Measurements from ENCODE around the gene GRHL1. TPM values are rescaled to one million over a fixed set of nuclear protein-coding genes. Genes with fewer than 3 reads are reported as not detected.
A peak's percentile ranks its signal among the peaks of the same experiment; 100 is the strongest.

GRHL1 gene
- total RNA-seq, 1 donor from 2014 or later = 3.9 TPM

DNA sequence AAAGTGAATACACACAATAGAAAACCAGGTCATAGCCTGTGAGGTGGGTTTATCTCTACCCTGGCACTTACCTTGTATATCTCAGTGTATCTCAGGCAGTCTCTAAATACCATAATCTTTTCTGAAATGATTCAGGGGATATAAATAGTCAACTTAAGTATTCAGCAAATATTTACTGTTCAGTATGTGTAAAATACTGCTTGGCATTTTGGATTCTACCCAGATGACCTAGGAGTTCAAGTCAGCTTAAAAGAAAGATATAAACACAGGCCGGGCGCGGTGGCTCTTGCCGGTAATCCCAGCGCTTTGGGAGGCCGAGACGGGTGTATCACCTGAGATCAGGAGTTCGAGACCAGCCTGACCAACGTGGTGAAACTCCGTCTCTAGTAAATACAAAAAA is 23.8 kb downstream of the GRHL1 start:
- TF ChIP-seq, protein P1, sequence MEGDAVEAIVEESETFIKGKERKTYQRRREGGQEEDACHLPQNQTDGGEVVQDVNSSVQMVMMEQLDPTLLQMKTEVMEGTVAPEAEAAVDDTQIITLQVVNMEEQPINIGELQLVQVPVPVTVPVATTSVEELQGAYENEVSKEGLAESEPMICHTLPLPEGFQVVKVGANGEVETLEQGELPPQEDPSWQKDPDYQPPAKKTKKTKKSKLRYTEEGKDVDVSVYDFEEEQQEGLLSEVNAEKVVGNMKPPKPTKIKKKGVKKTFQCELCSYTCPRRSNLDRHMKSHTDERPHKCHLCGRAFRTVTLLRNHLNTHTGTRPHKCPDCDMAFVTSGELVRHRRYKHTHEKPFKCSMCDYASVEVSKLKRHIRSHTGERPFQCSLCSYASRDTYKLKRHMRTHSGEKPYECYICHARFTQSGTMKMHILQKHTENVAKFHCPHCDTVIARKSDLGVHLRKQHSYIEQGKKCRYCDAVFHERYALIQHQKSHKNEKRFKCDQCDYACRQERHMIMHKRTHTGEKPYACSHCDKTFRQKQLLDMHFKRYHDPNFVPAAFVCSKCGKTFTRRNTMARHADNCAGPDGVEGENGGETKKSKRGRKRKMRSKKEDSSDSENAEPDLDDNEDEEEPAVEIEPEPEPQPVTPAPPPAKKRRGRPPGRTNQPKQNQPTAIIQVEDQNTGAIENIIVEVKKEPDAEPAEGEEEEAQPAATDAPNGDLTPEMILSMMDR (conservative IDR thresholded peaks at IDR 0.05; ENCODE audit: low read depth, low read length) = no peak

DNA sequence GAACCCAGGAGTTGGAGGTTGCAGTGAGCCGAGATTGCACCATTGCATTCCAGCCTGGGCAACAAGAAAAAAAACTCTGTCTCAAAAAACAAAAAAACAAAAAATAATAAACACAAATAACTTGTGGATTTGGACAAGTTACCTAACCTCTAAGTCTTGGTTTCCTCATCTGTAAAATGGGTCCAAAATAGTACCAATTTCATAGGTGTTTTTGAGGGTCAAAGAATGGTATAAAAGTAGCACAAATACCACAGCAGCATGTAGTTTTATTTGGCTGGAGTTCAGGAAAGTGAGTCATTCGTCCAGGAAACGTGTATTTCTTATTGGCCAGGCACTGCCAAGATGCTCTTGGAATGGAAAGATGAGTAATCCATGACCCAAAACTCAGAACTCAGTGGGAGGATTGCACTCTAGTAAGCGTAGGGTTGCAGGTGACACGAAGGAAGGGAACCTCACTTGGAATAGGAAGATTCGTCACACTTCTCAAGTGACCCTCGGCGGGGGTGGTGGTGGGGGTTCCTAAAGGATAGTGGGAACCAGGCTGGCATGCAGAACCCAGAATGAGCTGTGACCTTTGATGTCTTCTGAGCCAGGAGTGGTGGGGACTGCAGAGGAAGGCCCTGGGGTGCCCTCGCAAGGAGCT is 24.4 kb downstream of the GRHL1 start:
- DNase-seq (ENCODE audit: low read depth) = peak; percentile 91
- no peak overlapping the region for H3K4me3 ChIP-seq (ENCODE audit: low read depth, low read length)
- TF ChIP-seq, protein P1 (conservative IDR thresholded peaks at IDR 0.05; ENCODE audit: low read depth, low read length) = no peak

More for the DNA sequence above, 23.8 kb downstream of the GRHL1 start:
- no peak for DNase-seq (ENCODE audit: low read depth)
- H3K4me3 ChIP-seq (ENCODE audit: low read depth, low read length) = no peak overlapping the region

DNA sequence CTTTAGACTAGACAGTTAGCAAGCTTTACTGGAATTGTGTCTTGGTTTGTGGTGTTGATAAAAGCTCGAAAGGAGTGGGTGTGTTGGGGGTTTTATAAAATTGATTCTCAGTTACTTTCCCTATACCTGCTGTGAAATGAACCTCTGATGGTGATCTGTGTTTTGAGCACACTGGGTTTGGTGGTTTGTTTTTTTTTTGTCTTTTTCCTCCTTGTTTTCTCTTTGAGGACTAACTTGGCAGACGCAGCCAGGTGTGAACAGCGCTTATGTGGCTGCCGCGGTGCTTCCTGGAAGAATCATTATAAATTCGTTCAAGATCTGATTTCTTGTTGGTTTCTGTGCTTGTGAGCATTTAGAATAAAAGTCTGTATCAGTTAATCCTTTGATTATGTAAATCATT is 28.5 kb downstream of the GRHL1 start:
- no peak for DNase-seq (ENCODE audit: low read depth)
- H3K4me3 ChIP-seq (ENCODE audit: low read depth, low read length) = no peak overlapping the region

GRCh38 chr2:9980520-9980919 is 29.0 kb downstream of the GRHL1 start:
- TF ChIP-seq, protein P1 (conservative IDR thresholded peaks at IDR 0.05; ENCODE audit: low read depth, low read length) = no peak

More for the DNA sequence above, 28.5 kb downstream of the GRHL1 start:
- TF ChIP-seq, protein P1 (conservative IDR thresholded peaks at IDR 0.05; ENCODE audit: low read depth, low read length) = no peak

GRCh38 chr2:9981655-9982054 is 30.2 kb downstream of the GRHL1 start:
- DNase-seq (ENCODE audit: low read depth) = no peak
- TF ChIP-seq, protein P1 (conservative IDR thresholded peaks at IDR 0.05; ENCODE audit: low read depth, low read length) = no peak
- no peak overlapping the region for H3K4me3 ChIP-seq (ENCODE audit: low read depth, low read length)

More at GRCh38 chr2:9980520-9980919, 29.0 kb downstream of the GRHL1 start:
- no peak for DNase-seq (ENCODE audit: low read depth)
- no peak overlapping the region for H3K4me3 ChIP-seq (ENCODE audit: low read depth, low read length)

- DNase-seq (ENCODE audit: low read depth) = no peak
- TF ChIP-seq, protein P1 (conservative IDR thresholded peaks at IDR 0.05; ENCODE audit: low read depth, low read length) = no peak
- no peak overlapping the region for H3K4me3 ChIP-seq (ENCODE audit: low read depth, low read length)
These were observed 30.8 kb downstream of the GRHL1 start for GRCh38 chr2:9982248-9982647.

GRCh38 chr2:9982891-9983290 is 31.4 kb downstream of the GRHL1 start:
- H3K4me3 ChIP-seq (ENCODE audit: low read depth, low read length) = no peak overlapping the region
- DNase-seq (ENCODE audit: low read depth) = no peak
- TF ChIP-seq, protein P1 (conservative IDR thresholded peaks at IDR 0.05; ENCODE audit: low read depth, low read length) = no peak

All from epithelial cell of proximal tubule (primary cell).